ENCODE data around the gene F13A1.

Gene F13A1

DNA sequence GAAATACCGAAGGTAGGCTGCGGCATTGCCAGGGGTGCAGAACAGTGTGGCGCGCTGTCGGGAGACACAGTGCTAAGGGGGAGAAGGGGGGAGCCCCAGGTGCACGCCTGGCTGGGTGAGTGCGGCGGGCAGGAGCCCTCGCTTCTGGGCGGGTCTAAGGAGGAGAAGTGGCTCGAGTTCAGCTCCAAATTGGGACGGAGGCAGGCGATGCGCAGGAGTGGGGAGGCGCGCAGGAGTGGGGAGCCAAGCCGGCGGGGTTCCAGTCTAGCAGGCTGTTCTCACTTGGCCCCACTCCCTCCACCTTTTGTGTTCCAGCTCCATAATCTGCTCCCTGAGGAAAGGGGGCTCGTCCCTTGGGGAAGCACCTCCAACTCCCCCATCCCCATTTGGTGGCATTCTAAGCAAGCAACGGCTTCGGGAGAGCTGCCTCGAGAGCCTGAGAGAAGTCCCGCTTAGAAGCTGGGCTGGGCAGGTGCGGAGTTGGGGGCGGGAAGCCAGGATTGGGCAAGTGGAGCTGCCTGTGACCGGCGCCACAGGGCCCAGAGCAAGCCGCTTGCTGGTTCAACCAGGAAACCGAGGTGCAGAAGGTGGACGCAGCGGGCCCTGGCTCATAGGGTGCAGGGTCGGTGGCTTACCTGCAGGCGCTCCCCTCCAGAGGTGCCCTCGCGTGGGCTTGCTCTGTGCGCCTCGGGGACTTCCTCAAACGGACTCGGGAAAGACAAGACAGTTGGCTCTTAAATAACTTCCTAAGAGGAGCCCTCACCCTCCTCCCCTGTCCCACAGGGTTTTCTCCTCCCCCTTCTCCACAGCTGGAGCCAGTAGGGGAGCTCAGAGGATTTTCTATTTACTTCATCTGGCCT, at the start of gene F13A1:
Gene F13A1 (minus strand): TSS at position 711 of the 860 bp plus-strand sequence. CDS start 1,998 bp downstream, outside the sequence.
- no peak for DNase-seq

DNA sequence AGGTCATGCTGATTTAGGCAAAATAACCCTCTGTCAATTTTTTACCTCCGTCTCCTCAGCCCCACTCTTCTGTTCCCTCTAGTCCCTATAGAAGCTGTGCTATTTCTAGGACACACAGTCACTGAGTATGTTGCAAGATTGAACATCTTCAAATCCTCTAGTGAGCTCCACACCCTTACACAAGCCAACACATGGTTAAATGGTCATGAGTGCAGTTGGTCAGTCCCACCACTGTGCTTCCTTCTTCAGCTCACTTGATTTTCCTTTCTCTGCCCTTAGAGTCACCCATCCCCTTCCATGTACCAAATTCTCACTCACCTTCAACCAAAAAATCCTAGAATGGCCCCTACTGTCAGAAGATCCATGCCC, 48.2 kb upstream of the F13A1 start:
- no peak for DNase-seq

DNA sequence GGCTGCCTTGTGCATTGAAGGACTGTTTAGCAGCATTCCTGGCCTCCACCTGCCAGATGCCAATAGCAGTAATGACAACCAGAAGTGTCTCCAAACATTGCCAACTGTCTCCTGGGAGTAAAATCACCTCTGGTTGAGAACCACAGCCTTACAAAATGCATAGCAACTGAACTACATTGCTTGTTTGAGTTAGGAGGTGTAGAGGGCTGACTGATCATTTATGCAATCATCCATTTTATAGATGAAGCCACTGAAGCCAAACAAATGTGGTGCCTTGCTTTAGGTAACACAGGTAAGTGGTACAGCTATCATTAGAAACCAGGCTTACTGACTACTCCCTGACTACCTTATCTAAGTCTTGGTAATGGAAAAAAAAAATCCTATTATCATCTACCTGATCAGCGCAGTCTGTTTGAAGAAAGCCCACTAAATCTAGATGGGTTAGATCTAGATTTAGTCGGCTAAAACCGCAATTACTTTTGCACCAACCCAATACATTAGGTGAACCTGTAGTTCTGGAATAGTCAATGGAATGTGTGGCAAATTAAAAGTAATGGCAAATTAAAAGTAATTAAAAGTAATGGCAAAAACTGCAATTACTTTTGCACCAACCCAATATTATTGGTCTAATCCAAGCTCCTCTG, 47.7 kb upstream of the F13A1 start:
- DNase-seq = no peak

DNA sequence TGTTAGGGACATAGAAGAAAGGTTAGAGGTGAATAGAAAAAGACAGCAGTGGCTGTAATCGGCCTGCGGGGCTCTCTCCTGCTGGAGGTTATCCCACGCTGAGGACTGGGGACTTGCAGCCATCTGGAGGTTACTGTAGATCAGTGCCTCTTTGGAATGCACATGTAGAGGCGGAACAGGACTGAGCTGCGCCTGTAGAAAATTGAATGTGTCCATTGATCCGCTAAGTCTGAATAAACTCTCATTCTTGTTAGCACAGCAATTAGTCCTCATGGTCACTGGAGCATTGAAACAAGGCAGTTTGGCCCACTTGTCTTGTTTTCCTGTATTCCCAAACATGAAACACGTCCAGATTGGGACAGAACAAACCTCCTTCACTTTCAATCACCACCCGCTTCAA, 46.3 kb upstream of the F13A1 start:
- no peak for DNase-seq

DNA sequence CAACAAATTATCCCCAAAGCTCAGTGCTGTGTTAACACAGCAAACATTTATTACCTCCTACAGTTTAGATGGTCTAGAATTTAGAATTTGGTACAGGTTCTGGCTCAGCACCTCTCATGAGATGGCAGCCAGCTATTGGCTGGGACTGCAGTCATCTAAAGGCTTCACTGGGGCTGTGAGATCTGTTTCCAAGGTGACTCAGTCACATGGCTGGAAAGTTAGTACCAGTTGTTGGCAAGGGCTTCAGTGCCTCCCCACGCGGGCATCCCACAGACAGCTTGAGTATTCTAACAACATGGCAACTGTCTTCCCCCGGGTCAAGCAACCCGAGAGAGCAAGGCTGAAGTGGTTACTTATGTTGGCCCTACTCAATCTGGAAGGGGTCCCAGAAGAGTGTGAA, 44.8 kb upstream of the F13A1 start:
- DNase-seq = no peak

DNA sequence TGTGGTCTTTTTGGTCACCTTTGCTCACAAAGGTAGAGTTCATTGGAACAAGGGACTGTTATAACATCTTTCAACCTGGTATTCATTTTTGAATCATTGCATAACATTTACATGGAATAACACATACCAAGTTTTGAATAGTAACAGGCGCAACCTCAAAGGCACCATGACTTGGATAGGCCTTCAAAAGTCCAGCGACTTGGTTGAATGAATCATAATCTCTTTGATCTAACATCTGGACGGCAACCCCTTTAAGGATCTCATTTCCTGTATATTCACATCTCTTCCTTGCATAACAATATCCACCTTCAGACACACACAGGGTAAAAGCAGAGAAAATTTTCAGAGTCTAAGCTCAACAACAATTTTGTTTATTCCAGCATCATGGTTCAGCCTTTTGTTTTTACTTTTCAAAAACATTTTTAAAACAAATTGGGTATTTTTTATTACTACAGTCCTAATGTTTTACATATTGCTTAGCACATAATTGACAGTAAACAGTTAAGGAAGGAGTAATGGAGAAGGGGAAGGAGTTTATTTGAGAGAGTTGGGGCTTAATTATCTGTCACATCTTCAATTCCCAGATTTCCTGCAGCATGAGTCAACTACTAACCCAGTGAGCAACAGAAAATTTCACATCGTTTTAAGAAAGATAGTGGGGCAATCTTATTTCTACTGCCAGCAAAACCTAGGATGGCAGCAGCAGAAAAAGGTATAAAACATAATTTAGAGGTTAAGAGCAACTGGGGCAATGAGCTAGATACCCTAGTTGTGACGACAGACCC, 41.8 kb upstream of the F13A1 start:
- DNase-seq = no peak

DNA sequence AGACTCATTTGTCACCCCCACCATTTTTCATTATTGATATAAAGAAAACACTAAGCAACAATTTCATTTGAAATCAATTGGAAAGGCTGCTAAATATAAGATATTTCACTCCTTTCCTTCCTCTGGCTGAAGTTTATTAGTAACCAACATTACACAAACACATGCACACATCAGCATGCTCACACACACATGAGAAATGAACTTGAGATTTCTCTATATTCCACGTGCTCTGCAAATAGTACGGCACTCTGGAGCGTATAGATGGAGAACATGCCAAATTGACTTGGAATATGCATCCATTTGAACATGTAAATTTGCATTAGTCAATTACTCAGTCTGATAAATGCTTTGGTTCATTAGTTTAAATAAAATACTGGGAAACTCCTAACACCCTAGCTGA, 37.1 kb upstream of the F13A1 start:
- DNase-seq = no peak

DNA sequence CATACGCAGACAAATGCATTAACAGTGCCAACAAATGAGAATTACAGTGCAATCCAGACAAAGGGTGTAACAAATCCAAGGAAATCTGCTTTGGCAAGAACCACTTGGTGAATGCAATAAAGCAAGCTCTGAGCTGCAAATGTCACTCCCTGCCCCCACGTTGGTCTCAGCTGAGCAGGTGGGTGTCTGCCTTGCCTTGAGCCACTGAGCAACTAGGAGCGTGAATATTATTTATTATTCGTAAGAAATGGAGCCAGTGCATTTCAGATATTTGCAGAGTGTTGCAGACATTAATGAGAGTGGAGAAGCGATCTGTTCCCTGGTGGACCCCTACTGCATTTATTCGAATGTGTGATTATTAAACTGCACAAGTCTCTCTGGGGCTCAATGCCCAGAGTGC, 36.6 kb upstream of the F13A1 start:
- no peak for DNase-seq

DNA sequence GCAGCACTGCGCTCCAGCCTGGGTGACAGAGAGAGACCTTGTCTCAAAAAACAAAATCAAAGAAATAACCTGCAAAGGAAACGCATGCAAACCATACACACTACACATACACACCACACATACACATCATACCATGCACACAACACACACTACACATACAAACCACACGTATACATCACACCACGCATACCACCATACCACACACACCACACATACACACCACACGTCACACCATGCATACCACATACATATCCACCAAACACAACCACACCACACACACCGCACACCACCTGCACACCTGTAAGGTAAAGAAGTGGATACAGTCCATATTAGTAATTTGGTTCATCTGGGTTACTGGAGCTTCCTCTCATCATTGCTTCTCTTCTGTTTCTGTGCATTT, 32.3 kb upstream of the F13A1 start:
- no peak for DNase-seq

DNA sequence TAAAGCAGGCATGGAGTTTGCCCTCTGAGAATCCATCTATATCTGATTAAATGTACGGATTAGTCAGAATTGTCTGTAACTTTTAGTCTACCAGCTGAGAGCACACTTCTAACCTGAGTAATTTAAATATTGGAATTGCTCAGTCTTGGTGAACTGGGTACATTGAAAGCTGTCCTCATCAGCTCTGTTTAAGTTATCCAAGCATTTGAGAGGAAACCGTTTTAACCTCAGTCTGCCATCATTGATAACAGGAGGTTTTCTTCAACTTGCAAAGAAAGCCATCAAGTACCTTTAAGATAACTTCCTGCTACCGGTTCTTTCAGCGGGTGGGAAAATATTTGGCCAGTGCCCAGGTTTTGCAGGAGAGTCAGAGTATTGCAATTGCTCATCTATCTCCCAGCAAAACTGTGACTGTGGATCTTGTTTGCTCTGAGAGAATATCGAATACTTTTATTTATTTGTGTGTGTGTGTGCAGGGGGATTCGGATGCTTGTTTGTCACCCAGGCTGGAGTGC, 31.1 kb upstream of the F13A1 start:
- DNase-seq = no peak

DNA sequence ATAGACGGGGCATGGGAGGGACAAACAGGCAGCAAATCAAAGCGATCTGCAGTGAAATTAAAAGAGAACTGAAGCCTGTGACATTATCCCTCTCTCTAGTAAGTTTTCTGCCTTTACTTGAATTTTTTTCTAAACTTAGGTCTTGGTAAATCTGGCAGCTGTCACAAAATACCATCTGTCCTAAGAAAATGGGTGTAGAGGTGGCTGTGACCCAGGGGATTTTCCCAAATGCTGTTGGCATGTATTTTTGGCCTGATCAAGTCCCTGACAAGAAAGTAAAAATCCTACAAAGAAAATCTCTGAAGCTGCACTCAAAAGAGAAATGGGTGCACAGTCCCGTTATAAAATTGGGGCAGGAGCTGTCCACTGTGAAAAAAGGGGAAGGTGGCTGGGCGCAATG, 30.2 kb upstream of the F13A1 start:
- no peak for DNase-seq

DNA sequence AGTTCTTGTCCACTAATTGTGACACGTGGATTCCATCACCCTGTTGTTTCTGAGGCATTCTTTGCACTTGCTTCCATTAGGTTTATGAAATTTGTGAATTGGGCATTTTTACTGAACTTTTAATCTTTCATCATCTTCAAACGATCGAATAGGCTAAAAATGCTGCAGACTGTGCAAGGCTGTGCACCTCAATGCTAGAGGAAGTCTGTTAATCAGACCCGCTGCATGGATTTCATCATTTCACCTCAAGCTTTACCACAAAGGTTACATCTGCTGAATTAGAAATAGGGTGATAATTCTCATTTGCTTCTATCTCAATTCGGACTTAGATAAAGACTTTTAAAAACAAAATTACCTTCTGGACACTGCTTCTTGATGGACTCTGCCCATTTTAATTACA, 27.8 kb upstream of the F13A1 start:
- DNase-seq = no peak

DNA sequence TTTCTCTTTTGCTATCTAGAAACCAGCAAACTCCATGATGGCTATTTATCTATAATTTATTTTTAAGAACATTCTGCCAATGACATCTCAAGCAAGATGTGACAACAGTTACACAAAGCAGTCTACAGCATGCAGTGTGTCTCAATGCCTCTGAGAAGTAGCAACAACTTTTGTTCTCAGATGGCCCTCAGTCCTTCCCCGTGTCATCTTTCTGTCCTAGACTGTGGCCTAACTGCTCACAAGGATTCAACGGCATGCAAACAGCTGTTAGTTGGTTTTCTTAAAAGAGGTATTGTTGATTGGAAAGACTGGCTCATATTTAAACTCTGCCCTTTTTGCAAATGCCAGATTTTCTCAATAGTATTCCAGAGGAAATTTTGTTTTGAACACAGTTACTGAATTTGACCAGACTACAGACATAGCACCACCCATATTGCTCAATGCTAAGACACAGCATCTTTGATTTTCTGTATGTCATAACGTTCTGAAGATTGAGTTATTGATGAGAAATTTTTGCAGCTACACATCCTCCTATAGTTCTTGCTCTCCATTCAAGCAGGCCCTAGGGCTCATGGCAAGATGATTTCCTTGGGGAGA, 26.1 kb upstream of the F13A1 start:
- no peak for DNase-seq

DNA sequence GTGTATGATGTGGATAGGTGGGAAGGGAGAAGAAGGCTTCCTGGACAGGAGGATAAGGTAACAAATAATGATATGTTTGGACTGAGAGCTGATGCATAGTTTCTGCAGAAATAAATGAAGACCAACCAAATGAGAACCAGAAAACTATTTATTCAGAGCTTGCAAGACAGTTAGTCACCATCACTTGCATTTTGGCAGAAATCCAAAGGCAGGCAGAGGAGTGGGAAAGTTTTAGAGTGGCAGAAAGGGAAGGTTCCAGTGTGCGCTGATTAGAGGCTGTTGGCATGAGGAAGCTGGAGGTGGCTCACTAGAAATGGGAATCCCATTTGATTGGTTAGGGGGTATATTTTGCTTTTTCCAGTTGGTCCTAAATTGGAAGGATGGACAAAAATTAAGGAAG, 13.0 kb upstream of the F13A1 start:
- no peak for DNase-seq

DNA sequence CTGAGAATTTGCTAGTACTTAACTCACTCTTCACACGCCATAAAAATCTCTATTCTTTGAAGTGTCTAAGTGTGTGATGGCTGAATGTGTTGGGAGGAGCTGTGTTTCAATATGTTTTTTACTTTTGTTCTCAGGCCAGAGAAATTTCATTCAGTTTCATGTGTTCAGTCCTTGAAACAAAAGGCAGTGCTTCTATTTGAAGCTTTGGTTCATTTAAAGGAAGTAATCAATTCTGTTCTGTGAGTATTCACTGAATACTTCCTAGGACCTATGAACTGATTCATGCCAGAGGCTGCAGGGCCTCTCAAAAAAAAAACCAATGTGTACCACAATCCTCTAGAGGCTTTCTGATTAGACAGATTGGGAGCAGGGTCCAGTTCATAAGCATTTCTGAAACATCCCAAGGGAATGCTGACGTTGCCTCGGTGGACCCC, 12.4 kb upstream of the F13A1 start:
- no peak for DNase-seq

DNA sequence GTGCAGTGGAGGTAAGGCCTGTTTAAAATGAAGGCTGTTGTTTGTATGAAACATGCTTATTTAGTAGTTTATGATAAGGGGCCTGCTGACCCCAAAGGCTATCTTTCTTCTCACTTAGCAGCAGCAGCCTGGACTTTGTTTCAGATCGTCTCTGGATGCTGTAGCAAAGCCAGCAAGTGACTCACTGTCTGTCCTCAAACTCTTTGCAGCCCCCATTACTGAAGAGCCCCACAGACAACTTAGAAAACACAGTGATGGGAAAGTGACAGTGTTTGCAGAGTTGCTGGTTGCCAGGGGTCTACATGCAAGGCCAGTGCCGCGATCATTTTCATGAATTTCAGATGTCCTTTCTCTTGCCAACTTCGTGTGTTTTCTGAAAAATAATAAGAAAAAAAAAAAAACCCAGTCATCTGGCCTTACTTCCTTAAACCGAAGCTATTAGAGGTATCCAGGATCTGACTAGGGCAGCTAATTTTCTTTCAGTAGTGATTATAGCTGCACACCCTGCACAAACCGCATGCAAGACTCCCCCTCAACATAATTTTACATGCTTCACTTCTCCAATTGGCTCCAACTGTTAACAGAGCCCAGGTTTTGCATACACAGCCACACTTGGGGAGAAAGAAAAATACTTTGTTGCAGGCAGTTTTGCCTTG, 11.6 kb upstream of the F13A1 start:
- DNase-seq = no peak

DNA sequence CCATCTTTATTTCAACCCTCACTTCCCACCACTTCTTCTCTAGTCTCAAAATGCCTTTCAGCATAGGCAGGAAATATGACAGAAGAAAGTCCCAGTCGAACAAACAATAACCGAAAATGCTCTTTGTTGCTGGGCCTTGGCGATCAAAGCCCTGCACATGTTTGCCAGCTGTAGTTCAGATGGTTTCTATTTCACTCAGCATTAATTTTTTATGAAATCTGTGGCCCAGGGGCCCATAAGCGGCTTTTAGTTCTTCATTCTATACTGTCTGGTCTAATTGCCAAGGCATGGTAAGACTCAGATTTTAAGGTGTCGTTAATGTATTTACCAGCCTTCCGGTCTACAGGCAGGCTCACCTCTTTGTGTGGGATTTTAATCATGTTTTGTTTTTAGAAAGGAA, 10.9 kb upstream of the F13A1 start:
- DNase-seq = no peak

DNA sequence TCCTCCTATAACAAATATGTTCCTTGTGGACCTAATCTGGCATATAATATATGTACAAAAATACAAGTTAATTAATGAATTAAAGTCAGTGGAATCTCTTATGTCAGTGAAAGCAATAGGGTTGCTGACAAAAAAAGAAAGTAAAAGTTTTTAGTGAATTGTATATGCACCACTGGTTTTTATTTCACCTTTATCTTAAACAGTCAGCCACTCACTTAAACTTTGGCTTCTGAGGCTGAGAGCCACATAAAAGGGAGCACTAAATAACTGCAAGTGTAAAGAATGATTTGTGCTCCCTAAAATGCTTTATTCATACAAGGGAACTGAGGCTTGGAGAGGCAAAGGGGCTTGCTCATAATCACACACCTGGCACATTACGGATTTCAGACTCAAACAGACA, 9.9 kb upstream of the F13A1 start:
- DNase-seq = no peak

DNA sequence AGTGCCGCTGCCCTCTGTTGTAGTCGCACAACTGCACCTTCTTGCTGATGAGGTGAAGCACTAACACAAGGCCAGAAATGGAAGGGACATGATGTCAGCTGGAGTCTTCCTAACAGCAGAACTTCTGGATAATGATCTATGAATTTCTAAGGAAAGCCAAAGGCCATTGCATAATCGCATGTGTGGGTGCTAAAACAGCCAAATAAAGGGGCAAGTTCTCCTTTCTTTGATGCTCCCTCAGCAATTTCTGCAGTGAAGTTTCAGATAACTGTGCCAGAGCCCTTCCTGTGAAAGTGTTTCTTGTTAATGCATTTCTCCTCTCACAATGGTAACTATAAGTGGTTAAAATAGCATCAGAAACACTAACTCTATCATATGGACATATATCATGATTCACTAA, 8.0 kb upstream of the F13A1 start:
- no peak for DNase-seq

DNA sequence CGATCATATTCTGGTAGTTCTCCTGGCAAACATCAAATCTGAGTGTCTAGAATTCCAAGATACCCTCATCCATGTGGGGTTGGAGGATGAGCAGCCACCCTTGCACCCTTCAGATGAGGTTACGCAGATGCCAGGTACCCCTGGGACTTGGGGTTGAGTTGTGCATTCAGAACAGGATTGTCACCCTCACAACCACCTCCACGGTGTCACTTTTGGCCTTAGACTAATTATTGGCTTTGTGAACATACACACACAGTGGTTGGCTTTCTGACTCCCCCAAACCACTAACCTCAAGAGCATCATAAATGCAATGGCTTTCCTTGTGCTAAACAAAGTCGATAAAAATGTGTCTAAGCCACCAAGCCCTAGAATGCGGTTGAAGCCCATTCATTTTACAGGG, 2.9 kb upstream of the F13A1 start:
- DNase-seq = no peak

DNA sequence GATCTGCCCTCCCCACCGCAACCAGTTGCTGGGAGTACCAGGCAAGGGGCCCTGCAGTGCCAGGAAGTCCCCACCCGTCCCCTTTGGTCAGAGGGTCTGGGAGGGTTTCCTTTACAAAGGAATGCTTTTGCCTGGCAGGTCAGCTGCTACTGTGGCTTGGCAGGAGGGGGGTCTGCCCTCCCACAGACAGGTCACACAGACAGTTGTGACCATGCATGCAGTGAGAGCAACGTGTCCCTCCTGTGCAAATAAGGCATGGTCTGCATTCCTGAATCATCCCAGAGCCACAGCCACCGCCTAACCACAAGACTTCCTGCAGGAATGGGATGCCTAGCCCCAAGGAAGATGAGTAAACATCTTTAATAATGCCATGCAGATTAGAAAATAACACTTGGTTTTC, 439 bp upstream of the F13A1 start:
- no peak for DNase-seq

DNA sequence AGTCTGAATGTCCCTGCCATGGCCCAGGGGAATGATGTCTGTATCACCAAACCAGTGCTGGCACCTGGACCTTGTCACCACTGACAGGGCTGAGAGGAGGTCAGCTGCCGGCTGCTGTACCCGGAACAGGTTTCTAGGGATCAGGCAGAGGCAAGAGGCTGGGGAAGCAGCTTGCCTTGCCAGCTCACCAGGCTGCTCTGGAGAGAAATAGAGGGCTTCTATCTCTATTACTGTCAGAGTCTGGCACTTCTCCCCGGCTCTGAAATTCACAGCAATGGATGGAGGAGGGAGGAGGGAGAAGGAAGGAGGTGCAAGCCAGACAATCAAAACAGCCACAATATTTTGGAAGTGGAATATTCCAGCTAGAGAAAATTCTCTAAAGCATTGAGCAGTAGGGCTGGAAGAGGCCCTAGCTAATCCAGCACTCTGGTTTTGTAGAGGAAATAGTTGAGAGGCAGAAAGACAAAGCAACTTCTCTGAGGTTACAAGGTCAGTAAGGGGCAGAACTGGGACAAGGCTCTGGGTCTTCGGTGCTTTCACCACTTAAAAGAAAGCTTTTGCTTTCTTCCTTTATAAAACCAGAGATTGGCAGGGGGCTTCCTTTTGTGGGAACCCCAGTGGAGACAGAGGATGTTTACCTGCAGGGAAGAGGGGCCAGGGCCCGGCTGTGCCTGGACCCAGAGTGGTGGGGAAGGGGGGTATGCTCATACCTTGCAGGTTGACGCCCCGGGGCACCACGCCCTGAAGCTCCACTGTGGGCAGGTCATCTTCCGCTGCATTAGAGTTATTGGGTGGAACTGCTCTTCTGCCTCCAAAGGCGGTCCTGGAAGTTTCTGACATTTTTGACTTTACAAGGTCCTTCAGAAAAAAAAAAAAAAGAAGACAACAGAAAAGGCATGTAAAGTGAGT, 2.4 kb downstream of the F13A1 start:
- DNase-seq = no peak

All from NCI-H510A treated with DMSO at 0.1 percent for 48 hours (cell line).